Measurements from ENCODE around the gene LRRC17.
"Not testable (repeated sequence)": the region's sequence is repeated elsewhere in the genome, so short reads cannot be mapped to it uniquely, and the experiment has no call there.

LRRC17 gene

DNA sequence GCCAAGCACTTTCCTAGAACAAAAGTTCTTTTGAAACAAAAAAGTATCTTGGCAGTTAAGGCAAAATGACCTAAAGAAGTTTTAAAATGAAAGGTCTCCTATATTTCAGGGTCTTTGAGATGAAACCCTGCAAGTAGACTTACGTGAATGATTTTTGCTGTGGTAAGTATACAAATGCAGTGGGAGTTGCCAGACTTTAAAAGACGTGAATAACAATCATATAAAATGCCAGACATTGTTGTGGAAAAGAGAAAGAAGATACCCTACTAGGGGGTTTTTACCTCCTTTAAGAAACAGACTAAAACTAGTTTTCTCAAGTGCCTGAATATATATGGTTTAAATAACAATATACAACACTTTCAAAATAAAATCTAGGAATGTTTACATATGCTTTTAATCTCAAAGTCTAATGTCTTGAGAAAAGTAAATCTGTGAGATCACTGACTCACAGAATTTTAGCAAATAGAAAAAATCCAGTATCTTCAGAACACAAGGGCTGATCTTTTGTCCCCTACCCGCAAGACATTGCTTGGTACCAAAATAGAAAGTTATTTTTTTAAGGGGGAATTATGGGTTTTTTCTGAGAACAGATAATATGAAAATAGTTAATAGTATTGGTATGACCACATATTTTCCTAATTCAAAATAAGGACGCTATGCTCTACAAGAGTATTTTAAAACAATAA, 29.5 kb downstream of the LRRC17 start:
- 100% methylated on average over 1 of the region's 4 CpGs for WGBS (ENCODE audit: insufficient coverage)
- H3K27ac ChIP-seq (ENCODE audit: insufficient read depth in 1 of 2, low read depth in 1 of 2, low read length in 2 of 2, poor library complexity in 1 of 2, severe bottlenecking in 2 of 2) = no peak overlapping the region
- H3K36me3 ChIP-seq (ENCODE audit: control insufficient read depth in 4 of 4, insufficient read depth in 4 of 4, low read length in 3 of 4) = no peaks in the 10 kb centered on the region
- H3K4me1 ChIP-seq (ENCODE audit: control extremely low read depth in 1 of 4, control insufficient read depth in 4 of 4, insufficient read depth in 4 of 4, low read length in 3 of 4) = no peaks in the 10 kb centered on the region
- no peaks in the 10 kb centered on the region for H3K27me3 ChIP-seq (replicated peaks in 2 of 5; ENCODE audit: control insufficient read depth in 4 of 5, insufficient read depth in 5 of 5, low read length in 4 of 5)
- H3K9me3 ChIP-seq (ENCODE audit: control extremely low read depth in 1 of 5, control insufficient read depth in 4 of 5, insufficient read depth in 2 of 5, low read depth in 1 of 5, low read length in 4 of 5) = no peaks in the 10 kb centered on the region
- no peak overlapping the region for H3K4me3 ChIP-seq (ENCODE audit: control insufficient read depth in 1 of 7, extremely low read depth in 1 of 7, insufficient read depth in 4 of 7, low read depth in 2 of 7, low read length in 6 of 7)
- no peak for DNase-seq
- ChIA-PET CTCF (no interaction called here), POLR2A (interaction anchor here (0.8 kb wide), 1 partner anchor 9 kb away, joined by 3 read pairs; no protein-coding TSS in a partner anchor)

DNA sequence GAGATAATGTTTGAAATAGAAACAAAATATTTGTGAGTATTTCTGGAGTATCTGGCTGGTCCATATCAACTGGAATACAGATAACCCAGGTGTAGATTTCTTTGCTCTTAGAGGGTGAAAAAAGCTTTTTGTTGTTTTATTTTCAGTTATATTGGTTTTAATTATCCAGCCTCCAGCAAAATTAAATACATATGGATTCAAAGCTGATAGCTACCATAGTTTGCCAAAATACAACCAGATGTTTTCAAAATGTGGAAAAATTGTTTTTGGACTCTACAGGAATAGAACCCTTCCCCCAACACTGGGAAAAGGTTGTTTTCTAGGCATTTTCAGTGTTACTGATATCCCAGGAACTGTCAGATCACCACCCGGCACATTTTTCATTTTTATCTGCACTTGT, 30.1 kb downstream of the LRRC17 start:
- no CpG with 5 or more reads among the region's 1 CpG for WGBS (ENCODE audit: insufficient coverage)
- no peaks in the 10 kb centered on the region for H3K27me3 ChIP-seq (replicated peaks in 2 of 5; ENCODE audit: control insufficient read depth in 4 of 5, insufficient read depth in 5 of 5, low read length in 4 of 5)
- DNase-seq = no peak
- ChIA-PET POLR2A (no interaction called here), CTCF (no interaction called here)
- no peaks in the 10 kb centered on the region for H3K36me3 ChIP-seq (ENCODE audit: control insufficient read depth in 4 of 4, insufficient read depth in 4 of 4, low read length in 3 of 4)
- H3K27ac ChIP-seq (ENCODE audit: insufficient read depth in 1 of 2, low read depth in 1 of 2, low read length in 2 of 2, poor library complexity in 1 of 2, severe bottlenecking in 2 of 2) = no peak overlapping the region
- no peaks in the 10 kb centered on the region for H3K4me1 ChIP-seq (ENCODE audit: control extremely low read depth in 1 of 4, control insufficient read depth in 4 of 4, insufficient read depth in 4 of 4, low read length in 3 of 4)
- no peak overlapping the region for H3K4me3 ChIP-seq (ENCODE audit: control insufficient read depth in 1 of 7, extremely low read depth in 1 of 7, insufficient read depth in 4 of 7, low read depth in 2 of 7, low read length in 6 of 7)
- no peaks in the 10 kb centered on the region for H3K9me3 ChIP-seq (ENCODE audit: control extremely low read depth in 1 of 5, control insufficient read depth in 4 of 5, insufficient read depth in 2 of 5, low read depth in 1 of 5, low read length in 4 of 5)

DNA sequence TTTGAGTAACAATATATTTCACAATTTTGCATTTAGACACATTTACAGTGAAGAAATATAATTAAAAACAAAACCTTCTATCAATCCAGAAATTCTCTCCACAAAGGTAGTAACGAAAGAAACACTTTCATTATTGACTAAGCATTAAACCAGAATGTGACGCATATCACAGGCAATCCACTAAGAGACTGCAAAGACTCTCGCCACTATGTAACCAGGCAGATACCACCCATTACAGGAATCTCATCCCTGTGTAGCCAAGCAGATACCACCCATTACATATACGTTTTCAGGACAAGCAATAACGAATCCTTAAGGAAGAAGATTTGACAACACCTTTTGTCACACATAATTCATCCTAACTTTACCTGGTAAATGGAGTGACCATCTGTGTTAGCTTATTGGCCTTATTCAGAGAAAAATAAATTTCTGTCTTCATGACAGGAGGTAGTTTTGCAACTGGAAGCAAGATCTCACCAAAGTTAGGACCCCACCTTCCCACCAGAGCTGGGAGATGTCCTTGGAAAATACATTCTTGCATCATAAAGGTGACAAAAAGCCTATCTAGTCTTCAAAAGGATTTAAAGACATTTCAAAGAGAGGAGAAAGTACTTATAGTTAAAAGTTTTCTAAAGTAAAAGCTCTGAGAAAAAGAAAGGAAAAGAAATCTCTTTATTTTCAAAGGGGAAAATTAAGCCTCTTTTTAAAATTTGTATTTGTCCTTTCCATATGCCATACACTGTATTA, 30.8 kb downstream of the LRRC17 start:
- H3K9me3 ChIP-seq (ENCODE audit: control extremely low read depth in 1 of 5, control insufficient read depth in 4 of 5, insufficient read depth in 2 of 5, low read depth in 1 of 5, low read length in 4 of 5) = no peaks in the 10 kb centered on the region
- WGBS (ENCODE audit: insufficient coverage) = 90% methylated on average over 5 of the region's 5 CpGs
- no peaks in the 10 kb centered on the region for H3K36me3 ChIP-seq (ENCODE audit: control insufficient read depth in 4 of 4, insufficient read depth in 4 of 4, low read length in 3 of 4)
- ChIA-PET CTCF (no interaction called here), POLR2A (no interaction called here)
- H3K4me3 ChIP-seq (ENCODE audit: control insufficient read depth in 1 of 7, extremely low read depth in 1 of 7, insufficient read depth in 4 of 7, low read depth in 2 of 7, low read length in 6 of 7) = no peak overlapping the region
- no peak overlapping the region for H3K27ac ChIP-seq (ENCODE audit: insufficient read depth in 1 of 2, low read depth in 1 of 2, low read length in 2 of 2, poor library complexity in 1 of 2, severe bottlenecking in 2 of 2)
- no peak for DNase-seq
- no peaks in the 10 kb centered on the region for H3K4me1 ChIP-seq (ENCODE audit: control extremely low read depth in 1 of 4, control insufficient read depth in 4 of 4, insufficient read depth in 4 of 4, low read length in 3 of 4)
- no peaks in the 10 kb centered on the region for H3K27me3 ChIP-seq (replicated peaks in 2 of 5; ENCODE audit: control insufficient read depth in 4 of 5, insufficient read depth in 5 of 5, low read length in 4 of 5)

DNA sequence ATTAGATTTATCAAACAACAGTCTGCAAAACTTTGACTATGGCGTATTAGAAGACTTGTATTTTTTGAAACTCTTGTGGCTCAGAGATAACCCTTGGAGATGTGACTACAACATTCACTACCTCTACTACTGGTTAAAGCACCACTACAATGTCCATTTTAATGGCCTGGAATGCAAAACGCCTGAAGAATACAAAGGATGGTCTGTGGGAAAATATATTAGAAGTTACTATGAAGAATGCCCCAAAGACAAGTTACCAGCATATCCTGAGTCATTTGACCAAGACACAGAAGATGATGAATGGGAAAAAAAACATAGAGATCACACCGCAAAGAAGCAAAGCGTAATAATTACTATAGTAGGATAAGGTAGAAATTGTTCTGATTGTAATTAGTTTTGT, 31.4 kb downstream of the LRRC17 start:
- CTCF ChIA-PET = no interaction called here

DNA sequence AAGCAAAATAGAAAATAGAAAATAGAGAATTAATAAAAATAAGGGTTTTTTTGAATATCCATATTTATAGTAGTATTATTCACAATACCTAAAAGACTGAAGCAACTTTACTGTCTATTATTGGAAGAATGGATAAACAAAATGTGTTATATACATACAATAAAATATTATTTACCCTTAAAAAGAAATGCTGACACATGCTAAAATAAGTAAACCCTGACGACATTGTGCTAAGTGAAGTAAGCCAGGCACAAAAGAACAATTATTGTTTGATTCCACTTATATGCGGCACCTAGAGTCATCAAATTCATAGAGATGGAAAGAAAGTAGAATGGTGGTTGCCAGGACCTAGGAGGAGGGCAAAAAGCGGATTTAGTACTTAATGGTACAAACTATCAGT, 39.0 kb downstream of the LRRC17 start:
- no peak overlapping the region for H3K27ac ChIP-seq (ENCODE audit: insufficient read depth in 1 of 2, low read depth in 1 of 2, low read length in 2 of 2, poor library complexity in 1 of 2, severe bottlenecking in 2 of 2)
- 100% methylated on average over 2 of the region's 3 CpGs for whole genome bisulfite sequencing (ENCODE audit: insufficient coverage)
- CTCF ChIA-PET = interaction anchor here (1.2 kb wide), 1 partner anchor 17 kb away, joined by 3 read pairs; no protein-coding TSS in a partner anchor

More for the DNA sequence above, 31.4 kb downstream of the LRRC17 start:
- 100% methylated on average over 2 of the region's 4 CpGs for WGBS (ENCODE audit: insufficient coverage)
- Histone ChIP-seq H3K27ac (ENCODE audit: insufficient read depth in 1 of 2, low read depth in 1 of 2, low read length in 2 of 2, poor library complexity in 1 of 2, severe bottlenecking in 2 of 2) (no peak overlapping the region), H3K4me3 (ENCODE audit: control insufficient read depth in 1 of 7, extremely low read depth in 1 of 7, insufficient read depth in 4 of 7, low read depth in 2 of 7, low read length in 6 of 7) (no peak overlapping the region), H3K9me3 (ENCODE audit: control extremely low read depth in 1 of 5, control insufficient read depth in 4 of 5, insufficient read depth in 2 of 5, low read depth in 1 of 5, low read length in 4 of 5) (no peaks in the 10 kb centered on the region), H3K27me3 (replicated peaks in 2 of 5; ENCODE audit: control insufficient read depth in 4 of 5, insufficient read depth in 5 of 5, low read length in 4 of 5) (no peaks in the 10 kb centered on the region), H3K36me3 (ENCODE audit: control insufficient read depth in 4 of 4, insufficient read depth in 4 of 4, low read length in 3 of 4) (no peaks in the 10 kb centered on the region), H3K4me1 (ENCODE audit: control extremely low read depth in 1 of 4, control insufficient read depth in 4 of 4, insufficient read depth in 4 of 4, low read length in 3 of 4) (no peaks in the 10 kb centered on the region)
- no peak for DNase-seq
- POLR2A ChIA-PET = no interaction called here

DNA sequence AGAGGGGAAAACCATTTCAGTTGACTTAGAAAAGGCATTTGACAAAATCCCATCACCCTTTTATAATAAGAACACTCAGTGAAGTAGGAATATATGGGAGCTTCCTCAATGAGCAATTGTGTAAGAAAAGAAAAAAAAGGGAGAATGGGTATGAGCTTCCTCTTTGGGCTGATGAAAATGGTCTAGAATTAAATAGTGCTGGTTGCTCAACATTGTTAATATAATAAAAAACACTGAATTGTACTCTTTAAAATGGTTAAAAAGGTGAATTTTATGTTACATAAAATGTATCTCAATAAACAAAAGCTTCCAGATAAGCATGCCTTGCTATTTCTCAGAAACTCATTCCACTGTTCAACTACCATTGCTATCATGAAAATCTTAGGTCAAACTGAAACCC, 40.6 kb downstream of the LRRC17 start:
- Histone ChIP-seq H3K4me1 (ENCODE audit: control extremely low read depth in 1 of 4, control insufficient read depth in 4 of 4, insufficient read depth in 4 of 4, low read length in 3 of 4) (peaks cover 0 to 5% (median 0%) of the 10 kb centered on the region in 4 experiments), H3K27me3 (replicated peaks in 2 of 5; ENCODE audit: control insufficient read depth in 4 of 5, insufficient read depth in 5 of 5, low read length in 4 of 5) (no peaks in the 10 kb centered on the region), H3K9me3 (ENCODE audit: control extremely low read depth in 1 of 5, control insufficient read depth in 4 of 5, insufficient read depth in 2 of 5, low read depth in 1 of 5, low read length in 4 of 5) (peaks cover 0 to 9% (median 0%) of the 10 kb centered on the region in 5 experiments), H3K27ac (ENCODE audit: insufficient read depth in 1 of 2, low read depth in 1 of 2, low read length in 2 of 2, poor library complexity in 1 of 2, severe bottlenecking in 2 of 2) (no peak overlapping the region), H3K36me3 (ENCODE audit: control insufficient read depth in 4 of 4, insufficient read depth in 4 of 4, low read length in 3 of 4) (no peaks in the 10 kb centered on the region), H3K4me3 (ENCODE audit: control insufficient read depth in 1 of 7, extremely low read depth in 1 of 7, insufficient read depth in 4 of 7, low read depth in 2 of 7, low read length in 6 of 7) (no peak overlapping the region)
- POLR2A ChIA-PET = no interaction called here
- DNase-seq = no peak
- CTCF ChIA-PET = no interaction called here

More for the DNA sequence above, 39.0 kb downstream of the LRRC17 start:
- H3K27me3 ChIP-seq (replicated peaks in 2 of 5; ENCODE audit: control insufficient read depth in 4 of 5, insufficient read depth in 5 of 5, low read length in 4 of 5) = no peaks in the 10 kb centered on the region
- POLR2A ChIA-PET = interaction anchor here (0.8 kb wide), 1 partner anchor 13 kb away, joined by 3 read pairs; no protein-coding TSS in a partner anchor
- H3K4me1 ChIP-seq (ENCODE audit: control extremely low read depth in 1 of 4, control insufficient read depth in 4 of 4, insufficient read depth in 4 of 4, low read length in 3 of 4) = peaks cover 0 to 5% (median 0%) of the 10 kb centered on the region in 4 experiments
- peaks cover 0 to 9% (median 0%) of the 10 kb centered on the region in 5 experiments for H3K9me3 ChIP-seq (ENCODE audit: control extremely low read depth in 1 of 5, control insufficient read depth in 4 of 5, insufficient read depth in 2 of 5, low read depth in 1 of 5, low read length in 4 of 5)
- no peak overlapping the region for H3K4me3 ChIP-seq (ENCODE audit: control insufficient read depth in 1 of 7, extremely low read depth in 1 of 7, insufficient read depth in 4 of 7, low read depth in 2 of 7, low read length in 6 of 7)
- H3K36me3 ChIP-seq (ENCODE audit: control insufficient read depth in 4 of 4, insufficient read depth in 4 of 4, low read length in 3 of 4) = no peaks in the 10 kb centered on the region
- no peak for DNase-seq

DNA sequence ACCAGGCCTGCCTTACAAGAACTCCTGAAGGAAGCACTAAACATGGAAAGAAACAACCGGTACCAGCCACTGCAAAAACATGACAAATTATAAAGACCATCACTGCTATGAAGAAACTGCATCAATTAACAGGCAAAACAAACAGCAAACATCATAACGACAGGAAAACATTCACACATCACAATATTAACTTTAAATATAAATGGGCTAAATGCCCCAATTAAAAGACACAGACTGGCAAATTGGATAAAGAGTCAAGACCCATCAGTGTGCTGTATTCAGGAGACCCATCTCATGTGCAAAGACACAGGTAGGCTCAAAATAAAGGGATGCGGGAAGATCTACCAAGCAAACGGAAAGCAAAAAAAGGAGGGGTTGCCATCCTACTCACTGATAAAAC, 41.6 kb downstream of the LRRC17 start:
- DNase-seq; H3K27me3 ChIP-seq (replicated peaks in 2 of 5; ENCODE audit: control insufficient read depth in 4 of 5, insufficient read depth in 5 of 5, low read length in 4 of 5); H3K4me1 ChIP-seq (ENCODE audit: control extremely low read depth in 1 of 4, control insufficient read depth in 4 of 4, insufficient read depth in 4 of 4, low read length in 3 of 4); H3K9me3 ChIP-seq (ENCODE audit: control extremely low read depth in 1 of 5, control insufficient read depth in 4 of 5, insufficient read depth in 2 of 5, low read depth in 1 of 5, low read length in 4 of 5); CTCF ChIA-PET; POLR2A ChIA-PET; H3K4me3 ChIP-seq (ENCODE audit: control insufficient read depth in 1 of 7, extremely low read depth in 1 of 7, insufficient read depth in 4 of 7, low read depth in 2 of 7, low read length in 6 of 7); H3K36me3 ChIP-seq (ENCODE audit: control insufficient read depth in 4 of 4, insufficient read depth in 4 of 4, low read length in 3 of 4); H3K27ac ChIP-seq (ENCODE audit: insufficient read depth in 1 of 2, low read depth in 1 of 2, low read length in 2 of 2, poor library complexity in 1 of 2, severe bottlenecking in 2 of 2): not testable (repeated sequence)
- 100% methylated on average over 1 of the region's 4 CpGs for WGBS (ENCODE audit: insufficient coverage)
